Measurements from ENCODE around the gene TNFRSF13B. TPM values are rescaled to one million over a fixed set of nuclear protein-coding genes. Genes with fewer than 3 reads are reported as not detected.
"Not testable (repeated sequence)": the region's sequence is repeated elsewhere in the genome, so short reads cannot be mapped to it uniquely, and the experiment has no call there.

The TNFRSF13B gene
- total RNA-seq, 1 donor from 2014 or later: not detected

- FAIRE-seq (no peak), DNase-seq (ENCODE audit: low spot score in 2 of 2) (no peak)
Measured at GRCh38 chr17:16929757-16930520, 42.0 kb downstream of the TNFRSF13B start.

DNA sequence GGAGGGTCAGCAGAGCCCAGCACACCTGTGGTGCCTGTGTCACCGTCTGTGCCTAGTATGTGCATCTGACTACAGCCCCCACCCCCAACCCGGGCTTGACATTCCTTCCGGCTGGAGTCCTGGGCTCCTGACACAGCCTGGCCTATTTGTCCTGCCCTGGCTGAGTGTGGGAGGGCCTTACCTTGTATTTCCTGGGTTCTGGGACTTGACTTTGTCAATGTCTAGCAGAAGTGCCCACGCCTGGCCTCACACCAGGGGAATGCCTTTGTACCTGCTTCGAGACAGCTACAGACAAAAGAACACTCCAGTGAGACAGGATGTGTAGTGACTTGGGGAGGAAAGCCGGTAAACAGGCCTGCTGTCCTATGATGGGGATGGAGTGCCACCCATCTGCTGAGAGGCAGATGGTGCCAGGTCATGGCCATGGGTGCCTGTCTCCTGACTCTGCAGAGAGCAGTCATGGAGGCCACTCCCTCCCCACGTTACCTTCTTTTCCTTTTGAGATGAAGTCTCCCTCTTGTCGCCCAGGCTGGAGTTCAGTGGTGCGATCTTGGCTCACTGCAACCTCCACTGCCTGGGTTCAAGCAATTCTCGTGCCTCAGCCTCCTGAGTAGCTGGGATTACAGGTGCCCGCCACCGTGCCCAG, 42.8 kb downstream of the TNFRSF13B start:
- DNase-seq (ENCODE audit: low spot score in 2 of 2) (no peak), FAIRE-seq (no peak)

DNA sequence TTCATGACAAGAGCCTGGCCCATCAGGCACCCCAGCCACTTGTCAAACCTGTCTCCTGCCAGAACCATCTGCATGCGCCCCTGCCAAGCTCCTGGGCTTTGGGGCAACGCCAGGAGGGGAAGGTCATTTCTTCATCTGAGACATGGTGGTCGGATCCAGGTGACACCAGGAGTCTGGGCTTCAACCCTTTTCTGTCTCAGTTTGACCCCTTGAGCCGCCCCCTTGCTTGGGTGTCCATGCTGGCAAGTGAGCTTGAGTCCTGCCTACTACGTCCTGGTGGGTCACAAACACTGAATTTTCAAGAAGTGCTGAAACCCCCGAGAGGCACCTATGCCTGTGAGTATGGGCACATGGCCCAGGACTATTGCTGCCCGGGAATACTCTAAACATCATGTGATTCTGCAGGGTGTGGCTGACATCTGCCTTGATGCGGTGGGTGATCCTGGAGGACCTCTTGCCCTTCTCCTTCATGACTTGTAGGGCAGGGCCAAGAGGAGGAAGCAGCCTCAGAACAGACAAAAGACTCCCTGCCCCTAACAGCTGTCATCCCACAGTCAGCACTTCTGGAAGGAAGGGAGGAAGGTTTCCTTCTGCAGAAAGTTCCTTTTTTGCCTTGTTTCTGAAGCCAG, 43.4 kb downstream of the TNFRSF13B start:
- DNase-seq (ENCODE audit: low spot score in 2 of 2) (no peak), FAIRE-seq (no peak)

DNA sequence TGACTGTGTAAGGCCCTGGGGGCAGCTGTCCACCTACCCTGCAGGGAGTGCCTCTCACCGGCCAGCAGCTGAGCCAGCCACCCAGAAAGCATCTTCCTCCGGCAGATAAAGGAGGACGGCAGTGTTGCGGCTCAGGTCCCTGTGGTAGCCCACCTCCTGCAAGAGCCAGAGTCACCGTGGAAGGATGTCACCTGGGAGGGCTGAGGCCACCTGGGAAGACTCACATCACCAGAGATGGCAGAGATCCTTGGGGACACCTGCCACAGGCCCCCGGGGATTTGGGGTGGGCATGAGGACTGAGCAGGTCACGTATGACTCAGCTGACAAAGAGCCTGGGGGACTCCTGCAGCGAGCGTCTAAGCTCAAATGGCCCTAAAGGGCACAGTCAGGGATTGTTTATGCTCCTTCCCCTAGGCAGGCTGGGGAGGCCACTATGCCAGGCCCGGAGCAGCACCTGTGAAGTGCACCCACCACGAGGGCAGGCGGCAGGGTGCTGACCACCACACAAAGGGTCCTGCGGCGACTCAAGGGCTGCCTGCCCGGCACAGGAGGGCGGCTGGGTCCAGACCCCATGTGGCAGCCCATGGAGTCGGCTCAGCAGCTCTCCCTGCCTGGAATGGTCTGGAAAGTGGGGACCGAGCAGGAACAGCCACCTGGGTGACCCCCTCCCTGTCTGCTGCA, 44.1 kb downstream of the TNFRSF13B start:
- FAIRE-seq: no peak
- no peak for DNase-seq (ENCODE audit: low spot score in 2 of 2)

- DNase-seq (ENCODE audit: low spot score in 2 of 2): no peak
- FAIRE-seq: no peak
Measured at GRCh38 chr17:16926571-16927451, 45.1 kb downstream of the TNFRSF13B start.

DNA sequence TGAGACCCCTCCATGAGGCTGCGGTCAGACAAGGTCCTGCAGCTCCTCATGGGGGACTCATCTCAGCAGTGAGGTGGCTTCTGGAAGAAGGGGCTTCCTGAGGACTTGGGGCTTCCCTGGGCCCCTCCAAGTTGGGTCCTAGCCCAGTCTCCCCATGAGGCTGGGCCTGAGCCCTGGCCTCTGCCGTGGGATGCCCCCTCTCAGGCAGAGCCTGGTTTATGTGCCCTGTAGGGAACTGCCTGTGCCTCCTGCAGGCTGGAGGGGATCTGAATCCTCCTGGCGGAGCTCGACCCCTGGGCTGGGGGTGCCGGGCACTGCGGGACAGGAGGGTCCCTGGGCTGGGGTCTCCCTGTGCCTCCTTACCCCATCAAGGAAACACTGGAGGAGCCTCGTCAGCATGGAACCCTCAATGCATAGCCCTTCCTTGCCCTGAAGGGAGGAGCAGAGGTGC, 45.8 kb downstream of the TNFRSF13B start:
- FAIRE-seq: no peak
- no peak for DNase-seq (ENCODE audit: low spot score in 2 of 2)

DNA sequence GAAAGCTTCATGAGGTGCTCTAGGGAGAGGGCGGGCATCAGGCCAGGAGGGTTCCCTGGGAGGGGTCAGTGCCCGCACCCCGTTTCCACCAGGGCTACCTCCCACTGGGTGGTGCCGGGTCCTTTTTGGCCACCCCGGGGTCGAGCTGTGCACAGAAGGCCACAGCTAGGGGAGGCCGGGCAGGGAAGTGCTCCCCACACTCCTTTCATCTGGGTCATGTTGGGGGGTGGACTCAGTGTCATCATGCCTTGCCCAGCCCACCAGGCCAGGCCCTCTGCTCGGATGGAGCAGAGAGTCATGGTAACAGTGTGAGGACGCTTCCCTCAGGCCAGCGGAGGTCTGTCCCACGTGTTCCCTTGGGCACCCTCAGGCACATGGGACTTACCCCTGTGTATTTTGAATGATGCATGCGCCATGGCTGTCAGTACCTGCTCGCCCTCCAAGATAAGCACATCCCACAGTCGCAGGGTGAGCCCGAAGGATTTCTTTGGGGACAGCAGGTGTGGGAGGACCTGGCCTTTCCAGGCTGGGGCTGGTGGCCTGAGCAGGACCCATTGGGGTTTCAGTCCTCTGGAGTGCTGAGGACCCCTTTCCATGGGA, 46.4 kb downstream of the TNFRSF13B start:
- DNase-seq (ENCODE audit: low spot score in 2 of 2): no peak
- no peak for FAIRE-seq

- no peak for DNase-seq (ENCODE audit: low spot score in 2 of 2)
- no peak for FAIRE-seq
Measured at GRCh38 chr17:16924696-16925440, 47.0 kb downstream of the TNFRSF13B start.

DNA sequence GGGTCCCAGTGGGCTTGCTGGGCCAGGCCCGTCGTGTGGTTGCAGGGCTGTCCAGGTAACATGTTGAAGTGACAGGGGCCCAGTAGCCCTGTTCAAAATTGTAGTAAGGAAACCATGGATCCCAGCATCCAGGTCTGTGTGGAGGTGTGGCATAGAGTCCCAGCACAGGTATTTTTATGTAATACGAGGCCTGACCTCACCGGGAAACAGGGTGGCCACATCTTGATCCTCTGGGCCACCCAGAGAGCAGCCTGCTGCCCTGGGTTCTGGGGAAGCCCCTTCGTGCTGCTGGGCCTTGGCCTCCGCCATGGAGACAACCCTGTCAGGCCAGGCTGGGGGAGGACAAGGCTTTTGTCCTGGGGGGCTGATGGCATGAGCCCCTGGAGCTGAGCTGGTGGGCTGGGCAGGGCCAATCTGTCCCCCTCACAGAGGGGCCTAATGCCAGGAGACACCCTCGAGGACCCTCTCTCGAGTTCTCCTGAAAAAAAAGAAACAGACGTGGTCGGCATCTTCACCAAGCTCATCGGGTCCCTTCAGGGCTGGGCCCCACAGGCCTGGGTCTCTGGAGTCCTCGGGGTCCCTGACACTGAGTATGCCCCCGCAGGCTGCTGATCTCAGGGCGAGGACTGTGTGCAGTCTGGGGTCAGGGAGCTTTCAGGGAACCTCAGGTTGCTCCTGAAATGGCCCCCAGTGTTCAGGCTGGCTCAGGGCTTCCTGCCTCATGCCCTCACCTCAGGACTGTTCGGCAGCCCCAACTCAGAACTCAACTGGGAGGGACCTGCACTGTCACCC, 47.8 kb downstream of the TNFRSF13B start:
- FAIRE-seq: no peak

DNA sequence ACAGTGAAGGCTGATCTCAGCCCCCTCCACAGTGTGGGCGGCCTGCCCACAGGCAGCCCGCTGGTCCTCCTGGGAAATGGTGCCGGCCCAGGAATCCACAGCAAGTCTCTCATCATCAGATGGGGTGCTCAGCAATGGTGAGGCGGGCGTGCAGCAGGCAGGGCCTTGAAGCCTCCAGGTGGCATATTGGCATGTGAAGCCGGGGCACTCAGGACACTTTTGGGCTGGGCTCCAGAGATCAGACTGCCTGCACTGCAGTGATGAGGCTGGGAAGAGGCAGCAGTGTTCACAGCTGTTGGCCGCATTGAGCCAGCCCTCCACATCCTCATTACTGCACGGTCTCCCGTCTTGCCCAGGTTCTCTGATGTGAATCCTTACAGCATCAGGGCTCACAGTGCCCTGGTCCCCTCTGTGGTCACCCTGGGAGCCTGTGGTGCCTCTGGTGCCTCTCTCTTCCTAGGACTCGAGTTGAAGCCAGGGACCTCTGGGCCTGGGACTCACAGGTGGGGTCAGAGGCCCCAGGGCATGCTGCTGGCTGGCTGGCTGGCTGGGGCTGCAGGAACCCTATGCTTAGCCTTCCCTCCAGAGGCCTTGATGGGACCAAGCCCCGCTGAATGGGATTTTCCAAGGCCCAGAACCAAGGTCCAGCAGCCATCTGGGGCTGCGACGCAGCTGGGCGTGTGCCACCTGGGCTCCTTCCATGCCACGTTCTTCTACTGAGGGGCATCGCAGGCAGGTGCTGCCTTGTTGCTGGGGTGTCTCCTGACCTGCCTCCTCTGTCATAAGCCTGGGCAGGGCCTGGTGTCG, 48.6 kb downstream of the TNFRSF13B start:
- DNase-seq (ENCODE audit: low spot score in 2 of 2) (no peak), FAIRE-seq (no peak)

More for the DNA sequence above, 47.8 kb downstream of the TNFRSF13B start:
- DNase-seq (ENCODE audit: low spot score in 2 of 2): no peak

- DNase-seq (ENCODE audit: low spot score in 2 of 2) (no peak), FAIRE-seq (no peak)
Measured at GRCh38 chr17:16922386-16923096, 49.4 kb downstream of the TNFRSF13B start.

DNA sequence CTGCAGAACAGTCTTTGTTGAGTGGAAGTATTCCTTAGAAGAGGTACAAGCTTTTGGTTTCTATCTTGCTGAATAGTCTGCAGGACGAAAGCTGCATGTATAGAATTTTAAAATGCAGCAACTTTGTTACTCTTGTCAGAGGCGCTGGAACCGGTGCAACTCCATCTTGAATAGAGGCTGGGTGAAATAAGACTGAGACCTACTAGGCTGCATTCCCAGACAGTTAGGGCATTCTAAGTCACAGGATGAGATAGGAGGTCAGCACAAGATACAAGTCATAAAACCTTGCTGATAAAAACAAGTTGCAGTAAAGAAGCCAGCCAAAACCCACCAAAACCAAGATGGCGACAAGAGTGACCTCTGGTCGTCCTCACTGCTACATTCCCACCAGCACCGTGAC, 50.5 kb downstream of the TNFRSF13B start:
- DNase-seq (ENCODE audit: low spot score in 2 of 2); FAIRE-seq: not testable (repeated sequence)

DNA sequence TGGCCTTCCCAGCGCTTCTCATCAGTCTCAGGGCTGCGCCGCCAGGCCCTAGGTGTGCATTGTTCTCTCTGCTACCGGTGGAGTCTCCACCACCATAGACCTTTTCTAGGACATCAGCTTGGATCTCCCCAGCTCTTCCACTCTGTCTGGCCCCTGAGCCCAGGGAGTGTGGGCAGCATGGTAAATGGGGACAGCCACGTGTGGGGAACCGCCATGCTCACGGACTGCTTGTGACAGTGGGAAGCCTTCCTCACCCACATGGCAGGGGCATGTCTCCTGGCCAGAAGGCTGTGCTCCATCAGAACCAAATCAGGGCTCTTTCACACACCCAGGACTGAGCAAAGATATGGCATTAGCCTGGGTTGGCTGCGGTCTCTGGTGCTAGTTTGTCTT, 51.3 kb downstream of the TNFRSF13B start:
- FAIRE-seq: no peak
- no peak for DNase-seq (ENCODE audit: low spot score in 2 of 2)

DNA sequence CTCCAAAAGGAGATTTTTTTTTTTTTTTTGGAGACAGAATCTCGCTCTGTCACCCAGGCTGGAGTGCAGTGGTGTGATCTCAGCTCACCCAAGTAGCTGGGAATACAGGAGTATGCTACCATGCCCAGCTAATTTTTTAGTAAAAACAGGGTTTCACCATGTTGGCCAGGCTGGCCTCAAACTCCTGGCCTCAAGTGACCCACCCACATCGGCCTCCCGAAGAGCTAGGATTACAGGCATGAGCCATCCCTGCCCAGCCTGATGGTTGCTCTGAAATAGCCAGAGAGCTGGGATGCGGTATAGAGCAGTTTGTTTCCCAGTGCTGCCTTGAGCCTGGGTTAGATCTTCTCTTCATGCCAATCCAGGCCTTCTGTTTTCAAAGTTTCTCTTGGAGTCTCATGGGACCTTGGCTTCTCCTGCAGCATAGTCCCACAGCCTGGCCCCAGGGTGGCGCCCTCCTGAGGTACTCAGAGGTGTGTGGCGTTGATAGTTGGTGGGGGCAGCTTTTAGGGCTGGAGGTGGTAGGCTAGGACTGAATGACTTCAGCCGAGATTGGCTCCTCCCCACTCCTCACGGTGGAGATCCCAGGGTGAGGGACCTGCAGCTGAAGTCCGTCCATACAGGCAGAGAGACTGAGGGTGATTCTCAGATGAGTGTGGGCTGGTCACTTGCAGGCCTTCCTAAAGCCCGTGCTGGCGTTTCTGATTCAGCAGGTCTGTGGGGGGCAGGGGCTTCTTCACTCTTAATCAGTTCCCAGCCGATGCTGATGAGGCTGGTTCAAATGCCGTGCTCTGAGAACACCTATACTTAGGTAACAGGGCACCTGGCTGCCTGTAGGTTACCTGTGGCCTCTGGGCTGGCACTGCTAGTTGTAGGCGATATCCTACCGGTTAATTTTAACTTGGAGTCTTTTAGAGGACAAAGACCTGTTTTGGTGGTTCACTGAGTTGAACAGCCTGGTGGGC, 52.0 kb downstream of the TNFRSF13B start:
- DNase-seq (ENCODE audit: low spot score in 2 of 2) (no peak), FAIRE-seq (no peak)

DNA sequence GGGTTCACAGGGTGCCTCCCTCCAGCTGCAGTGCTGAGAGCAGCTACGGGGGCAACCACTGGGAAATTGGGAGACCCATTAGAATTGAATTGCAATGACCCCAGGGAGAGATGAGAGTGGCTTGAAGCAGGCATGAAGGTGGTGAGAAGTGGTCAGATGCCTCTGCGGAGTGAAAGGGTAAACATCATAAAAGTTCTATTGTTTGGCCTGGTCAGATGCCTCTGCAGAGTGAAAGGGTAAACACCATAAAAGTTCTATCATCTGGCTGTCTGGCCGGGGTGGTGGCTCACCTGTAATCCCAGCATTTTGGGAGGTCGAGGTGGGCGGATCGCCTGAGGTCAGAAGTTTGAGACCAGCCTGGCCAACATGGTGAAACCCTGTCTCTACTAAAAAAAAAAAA, 53.5 kb downstream of the TNFRSF13B start:
- no peak for FAIRE-seq
- DNase-seq (ENCODE audit: low spot score in 2 of 2): no peak
